ENCODE measurements around the gene RIPOR3.
"Not testable (repeated sequence)": the region's sequence is repeated elsewhere in the genome, so short reads cannot be mapped to it uniquely, and the experiment has no call there.

Gene RIPOR3

DNA sequence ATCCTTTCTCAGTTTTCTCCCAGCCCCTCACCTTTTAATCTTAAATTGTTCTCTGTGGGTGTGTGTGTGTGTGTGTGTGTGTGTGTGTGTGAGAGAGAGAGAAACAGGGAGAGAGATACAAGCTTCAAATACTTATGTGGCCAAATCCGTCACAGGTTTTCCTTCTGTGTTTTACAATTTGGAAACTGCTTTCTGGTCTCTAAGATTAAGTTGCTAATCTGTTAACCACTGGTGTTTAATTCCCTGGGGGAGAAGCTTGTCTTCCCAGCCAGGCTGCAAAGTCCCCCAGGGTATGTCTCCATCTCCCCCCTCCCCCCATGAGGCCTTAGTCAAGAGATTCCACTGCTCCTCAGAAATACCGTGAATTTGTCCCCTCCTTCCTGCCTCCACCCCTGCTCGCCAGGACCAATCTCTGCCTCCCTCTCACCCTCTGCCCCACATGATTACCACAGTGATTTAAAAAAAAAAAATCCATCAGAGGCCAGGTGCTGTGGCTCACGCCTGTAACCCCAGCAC lies 49.0 kb downstream of the RIPOR3 start:
- H3K9me3 ChIP-seq (ENCODE audit: insufficient read depth, low read length) = no peaks in the 10 kb centered on the region
- H3K4me3 ChIP-seq (ENCODE audit: insufficient read depth, low read length, poor library complexity, severe bottlenecking) = no peak overlapping the region
- no peaks in the 10 kb centered on the region for H3K79me2 ChIP-seq (ENCODE audit: insufficient read depth, low read length)
- no peak overlapping the region for H3K9ac ChIP-seq (ENCODE audit: low read length)
- H4K20me1 ChIP-seq (ENCODE audit: low read depth, low read length) = no peaks in the 10 kb centered on the region
- H3K27me3 ChIP-seq (ENCODE audit: low read length) = no peaks in the 10 kb centered on the region
- H3K9me2 ChIP-seq (replicated peaks; ENCODE audit: insufficient read depth, low read length) = no peaks in the 10 kb centered on the region
- H3K36me3 ChIP-seq (ENCODE audit: low read length) = no peaks in the 10 kb centered on the region
- H3K4me2 ChIP-seq (ENCODE audit: low read depth, low read length, poor library complexity, severe bottlenecking) = no peak overlapping the region
- no peak overlapping the region for H2AFZ ChIP-seq (ENCODE audit: low read depth, low read length, severe bottlenecking)
- no peaks in the 10 kb centered on the region for H3F3A ChIP-seq (ENCODE audit: insufficient read depth)
- TF ChIP-seq EZH2phosphoT487 (conservative IDR thresholded peaks at IDR 0.05; ENCODE audit: low read length) = no peak
- TF ChIP-seq, protein P1, sequence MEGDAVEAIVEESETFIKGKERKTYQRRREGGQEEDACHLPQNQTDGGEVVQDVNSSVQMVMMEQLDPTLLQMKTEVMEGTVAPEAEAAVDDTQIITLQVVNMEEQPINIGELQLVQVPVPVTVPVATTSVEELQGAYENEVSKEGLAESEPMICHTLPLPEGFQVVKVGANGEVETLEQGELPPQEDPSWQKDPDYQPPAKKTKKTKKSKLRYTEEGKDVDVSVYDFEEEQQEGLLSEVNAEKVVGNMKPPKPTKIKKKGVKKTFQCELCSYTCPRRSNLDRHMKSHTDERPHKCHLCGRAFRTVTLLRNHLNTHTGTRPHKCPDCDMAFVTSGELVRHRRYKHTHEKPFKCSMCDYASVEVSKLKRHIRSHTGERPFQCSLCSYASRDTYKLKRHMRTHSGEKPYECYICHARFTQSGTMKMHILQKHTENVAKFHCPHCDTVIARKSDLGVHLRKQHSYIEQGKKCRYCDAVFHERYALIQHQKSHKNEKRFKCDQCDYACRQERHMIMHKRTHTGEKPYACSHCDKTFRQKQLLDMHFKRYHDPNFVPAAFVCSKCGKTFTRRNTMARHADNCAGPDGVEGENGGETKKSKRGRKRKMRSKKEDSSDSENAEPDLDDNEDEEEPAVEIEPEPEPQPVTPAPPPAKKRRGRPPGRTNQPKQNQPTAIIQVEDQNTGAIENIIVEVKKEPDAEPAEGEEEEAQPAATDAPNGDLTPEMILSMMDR (IDR thresholded peaks at IDR 0.05; ENCODE audit: insufficient read depth, low read length, poor library complexity, severe bottlenecking) = no peak
- H3K27ac ChIP-seq (ENCODE audit: low read depth, low read length) = no peak overlapping the region

DNA sequence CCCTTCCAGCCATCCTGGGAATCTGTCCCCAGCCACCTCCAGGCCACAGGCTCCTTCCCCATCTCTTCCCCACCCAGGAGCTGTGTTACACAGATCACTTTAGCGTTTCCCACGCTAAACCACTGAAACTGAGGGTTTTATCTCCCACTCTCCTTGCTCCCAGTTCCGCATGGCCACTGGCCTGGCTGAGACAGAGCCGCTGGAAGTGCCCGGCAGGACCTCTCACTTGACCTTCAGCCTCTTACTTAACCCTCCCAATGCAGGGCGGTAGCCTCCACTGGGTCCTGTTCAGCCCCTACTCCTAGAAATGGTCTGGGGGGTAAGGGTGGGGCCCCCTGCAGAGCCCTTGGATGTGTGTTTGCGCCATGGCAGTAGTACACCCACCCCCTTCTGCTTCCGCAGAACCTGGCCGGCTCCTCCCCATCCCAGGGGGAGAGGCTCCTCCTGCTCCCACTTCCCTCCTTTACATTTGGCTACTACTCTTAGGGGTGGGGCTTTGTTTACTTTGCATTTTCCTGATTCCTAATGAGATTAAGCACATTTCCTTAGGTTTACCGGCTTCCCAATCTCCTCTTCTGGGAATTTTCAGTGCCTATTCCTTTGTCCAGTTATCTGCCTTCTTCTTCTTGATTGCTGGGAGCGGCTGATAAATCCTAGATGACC lies 49.6 kb downstream of the RIPOR3 start:
- H3K4me2 ChIP-seq (ENCODE audit: low read depth, low read length, poor library complexity, severe bottlenecking); H2AFZ ChIP-seq (ENCODE audit: low read depth, low read length, severe bottlenecking); H3K27me3 ChIP-seq (ENCODE audit: low read length); H3F3A ChIP-seq (ENCODE audit: insufficient read depth); H3K9ac ChIP-seq (ENCODE audit: low read length); H3K79me2 ChIP-seq (ENCODE audit: insufficient read depth, low read length); H3K27ac ChIP-seq (ENCODE audit: low read depth, low read length); H3K36me3 ChIP-seq (ENCODE audit: low read length); H3K9me2 ChIP-seq (replicated peaks; ENCODE audit: insufficient read depth, low read length); H3K4me3 ChIP-seq (ENCODE audit: insufficient read depth, low read length, poor library complexity, severe bottlenecking); H3K9me3 ChIP-seq (ENCODE audit: insufficient read depth, low read length); H4K20me1 ChIP-seq (ENCODE audit: low read depth, low read length): not testable (repeated sequence)

DNA sequence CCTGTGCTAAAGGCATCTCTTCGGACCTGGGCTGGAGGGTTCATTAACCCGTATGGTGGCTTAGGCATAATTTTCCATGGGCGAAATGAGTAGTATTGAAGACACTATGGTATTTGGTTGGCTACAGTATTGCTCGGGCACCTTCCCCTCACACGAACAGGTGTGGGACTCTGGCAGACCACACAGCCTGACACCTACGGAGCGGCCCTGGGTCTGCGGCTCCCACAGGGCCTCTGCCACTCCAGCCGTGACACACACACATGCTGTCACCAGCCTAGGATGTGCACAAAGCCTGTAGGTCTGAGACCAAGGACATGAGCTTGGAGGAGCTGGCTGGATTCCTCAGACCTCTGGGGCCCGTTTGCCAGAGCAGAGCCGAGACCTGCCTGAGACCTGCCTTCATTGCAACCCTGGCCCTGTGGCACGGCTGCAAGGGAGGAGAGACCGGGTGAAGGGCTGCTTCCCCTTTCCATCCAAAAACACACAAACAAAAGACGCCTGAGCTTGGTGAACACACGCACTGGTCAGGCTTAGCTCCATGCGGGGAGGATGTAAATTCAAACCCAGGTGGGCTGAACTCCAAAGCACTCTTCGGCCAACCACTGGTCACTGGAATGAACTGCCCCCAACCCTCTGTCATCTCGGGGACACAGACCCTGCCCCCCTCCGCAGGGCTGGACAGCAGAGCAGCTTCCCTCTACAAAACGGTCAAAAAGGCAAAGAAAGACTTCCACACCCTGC lies 51.2 kb downstream of the RIPOR3 start:
- not testable (repeated sequence) for H3K79me2 ChIP-seq (ENCODE audit: insufficient read depth, low read length); H3K9me2 ChIP-seq (replicated peaks; ENCODE audit: insufficient read depth, low read length); H3K9me3 ChIP-seq (ENCODE audit: insufficient read depth, low read length); H3K9ac ChIP-seq (ENCODE audit: low read length); H3F3A ChIP-seq (ENCODE audit: insufficient read depth); H3K36me3 ChIP-seq (ENCODE audit: low read length); H3K27me3 ChIP-seq (ENCODE audit: low read length); H2AFZ ChIP-seq (ENCODE audit: low read depth, low read length, severe bottlenecking); H3K27ac ChIP-seq (ENCODE audit: low read depth, low read length); H3K4me3 ChIP-seq (ENCODE audit: insufficient read depth, low read length, poor library complexity, severe bottlenecking); H4K20me1 ChIP-seq (ENCODE audit: low read depth, low read length); H3K4me2 ChIP-seq (ENCODE audit: low read depth, low read length, poor library complexity, severe bottlenecking)

DNA sequence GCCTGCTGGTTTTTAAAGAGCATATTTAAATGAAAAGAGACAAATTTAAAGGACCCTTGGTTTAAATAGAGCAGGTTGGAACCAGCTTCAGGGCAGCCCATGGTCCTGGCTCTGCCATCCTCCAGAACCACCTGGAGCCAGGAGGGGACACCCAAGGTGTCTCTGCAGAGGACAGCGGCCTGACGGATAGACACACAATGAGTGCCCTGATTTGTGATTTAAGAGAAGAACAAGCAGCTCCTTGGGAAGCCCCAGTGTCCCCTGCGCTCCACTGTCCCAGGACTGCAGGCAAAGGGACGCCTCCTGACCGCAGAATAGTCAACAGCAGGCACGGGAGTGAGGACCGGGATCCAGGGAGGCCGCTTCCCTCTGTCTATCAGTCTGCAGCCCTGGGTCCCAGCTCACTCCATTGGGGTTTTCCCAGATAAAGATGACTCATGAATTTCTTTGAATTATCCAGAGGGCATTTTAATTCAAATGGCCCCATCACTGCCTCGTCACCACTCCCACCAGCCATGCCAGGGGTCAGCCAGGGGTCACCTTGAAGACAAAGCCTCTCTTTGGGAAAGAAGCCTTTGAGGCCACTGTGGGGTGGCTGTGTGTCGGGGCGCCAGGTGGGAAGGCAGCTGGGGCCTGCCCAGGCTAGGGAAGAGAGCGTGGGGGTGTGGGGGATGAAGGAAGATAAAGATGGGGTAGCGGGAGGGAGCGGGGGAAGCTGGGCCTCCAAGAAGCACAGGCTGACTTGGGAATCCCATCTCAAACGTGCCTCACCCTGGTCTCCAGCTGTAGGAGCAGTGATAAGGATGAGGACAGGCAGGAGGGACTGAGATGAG lies 53.1 kb downstream of the RIPOR3 start:
- not testable (repeated sequence) for H3F3A ChIP-seq (ENCODE audit: insufficient read depth); H3K27me3 ChIP-seq (ENCODE audit: low read length); H4K20me1 ChIP-seq (ENCODE audit: low read depth, low read length); H3K36me3 ChIP-seq (ENCODE audit: low read length); H3K27ac ChIP-seq (ENCODE audit: low read depth, low read length); H3K79me2 ChIP-seq (ENCODE audit: insufficient read depth, low read length); H3K9me2 ChIP-seq (replicated peaks; ENCODE audit: insufficient read depth, low read length); H3K9ac ChIP-seq (ENCODE audit: low read length); H3K9me3 ChIP-seq (ENCODE audit: insufficient read depth, low read length); H3K4me3 ChIP-seq (ENCODE audit: insufficient read depth, low read length, poor library complexity, severe bottlenecking); H3K4me2 ChIP-seq (ENCODE audit: low read depth, low read length, poor library complexity, severe bottlenecking); H2AFZ ChIP-seq (ENCODE audit: low read depth, low read length, severe bottlenecking)
